Right cardiac atrium (tissue), 5 donors: Measurements from ENCODE around the gene TENM4. TPM values are rescaled to one million over a fixed set of nuclear protein-coding genes. Genes with fewer than 3 reads are reported as not detected.

ENCODE experiments used
- ATAC-seq, 2 donors: fragments of 200-7000 bp; cut with Tn5 transposase; one replicate each; pipeline versions ENCODE4 v1.8.0 to v1.9.1; 2020; ENCODE audit warnings: moderate library complexity in 2 of 2, mild to moderate bottlenecking in 1 of 2
- DNase-seq, 3 donors: peaks; one replicate each; pipeline ENCODE4 v3.0.0-alpha.2; 2020
- H3K27ac ChIP-seq: one replicate; pipeline ENCODE4 v1.5.1; 2013; ENCODE audit warnings: mild to moderate bottlenecking, low read length, control low read depth, moderate library complexity
- H3K27me3 ChIP-seq: one replicate; pipeline ENCODE4 v1.6.1; 2013; ENCODE audit not compliant: control insufficient read depth, insufficient read depth
- H3K4me1 ChIP-seq: one replicate; pipeline ENCODE4 v1.6.1; 2013; ENCODE audit warnings: low read length; ENCODE audit not compliant: control insufficient read depth, insufficient read depth
- H3K4me3 ChIP-seq: one replicate; pipeline ENCODE4 v1.5.1; 2013; ENCODE audit warnings: low read length, control low read depth
- H3K9me3 ChIP-seq: one replicate; pipeline ENCODE4 v1.6.1; 2013; ENCODE audit warnings: low read length; ENCODE audit not compliant: control insufficient read depth
- WGBS: extraction: QIAGEN DNeasy Blood & Tissue Kit; methylation state at CpG from one replicate; pipeline ENCODE4 v1.1.7; 2013; 5-methylcytosine and 5-hydroxymethylcytosine counted together
- intact Hi-C, 4 donors: fragments of 100-400 bp; cut with DNase I; formaldehyde crosslinking; loops; one replicate each; pipeline versions ENCODE4 v1.11.0 to v1.14.0; 2022 to 2023
- polyA plus RNA-seq: library from polyadenylated mRNA; stranded (reverse); fragments of 200-250 nt; gene quantifications from one replicate; pipeline ENCODE4 v1.2.3, GENCODE V29; 2013
- total RNA-seq, 4 donors: library from RNA; stranded (reverse); fragmentation: NEBNext Ultra II Directional; extraction: Animal tissue kit (Norgen Biotek cat#: 25700); gene quantifications; one replicate each; pipeline ENCODE4 v1.2.1, GENCODE V29; 2021
- donor health status: healthy with polysubstance abuse.
- donor health status: DM: no; HTN: yes; CAD: no.
- donor health status: DM: no; HTN: no; CAD: no.
- donor health status: DM: no; HTN: yes; CAD: no; lungs with severe emphysema.
- donor health status: DM: yes; HTN: yes; CAD: no.

Gene TENM4
- total and polyA plus RNA-seq, 5 donors = 0.26 to 2.3 (median 0.71) TPM

- DNase-seq (no peak), ATAC-seq (no peak)
These were observed 620.1 kb downstream of the TENM4 start for GRCh38 chr11:78820741-78821140.

GRCh38 chr11:78818201-78818600 lies 622.6 kb downstream of the TENM4 start:
- Histone ChIP-seq H3K27me3 (no peaks in the 10 kb centered on the region), H3K27ac (no peak overlapping the region), H3K4me3 (no peak overlapping the region), H3K9me3 (no peaks in the 10 kb centered on the region), H3K4me1 (peaks cover 2% of the 10 kb centered on the region)
- intact Hi-C loops = loop anchor here in 2 of 4 donors (10.0 kb wide), 1 partner anchor 173 kb away; no protein-coding TSS in a partner anchor
- 86% methylated on average over 4 of the region's 4 CpGs for WGBS
- ATAC-seq (no peak), DNase-seq (no peak)

More at GRCh38 chr11:78820741-78821140, 620.1 kb downstream of the TENM4 start:
- H3K4me3 ChIP-seq = no peak overlapping the region
- H3K27ac ChIP-seq = no peak overlapping the region
- H3K4me1 ChIP-seq = peaks cover 2% of the 10 kb centered on the region
- 76% methylated on average over 3 of the region's 3 CpGs for WGBS
- H3K27me3 ChIP-seq = no peaks in the 10 kb centered on the region
- intact Hi-C loops = no loop called here
- H3K9me3 ChIP-seq = no peaks in the 10 kb centered on the region

- intact Hi-C loops = loop anchor here in 2 of 4 donors (10.0 kb wide), 1 partner anchor 171 kb away; no protein-coding TSS in a partner anchor
- Histone ChIP-seq H3K4me3 (no peak overlapping the region), H3K27me3 (no peaks in the 10 kb centered on the region), H3K9me3 (no peaks in the 10 kb centered on the region), H3K27ac (no peak overlapping the region), H3K4me1 (no peaks in the 10 kb centered on the region)
- DNase-seq (no peak), ATAC-seq (peak in 1 of 2 donors; percentile 16)
- WGBS = 90% methylated on average over 6 of the region's 6 CpGs
These were observed 625.0 kb downstream of the TENM4 start for GRCh38 chr11:78815831-78816230.

- H3K27ac ChIP-seq = no peak overlapping the region
- WGBS = 73% methylated on average over 6 of the region's 6 CpGs
- no peaks in the 10 kb centered on the region for H3K9me3 ChIP-seq
- ATAC-seq (peak; percentile 52 to 62), DNase-seq (peak in 1 of 3 donors; percentile 44)
- intact Hi-C loops = loop anchor here in 2 of 4 donors (10.0 kb wide), 1 partner anchor 168 kb away; no protein-coding TSS in a partner anchor
- peaks cover 5% of the 10 kb centered on the region for H3K4me1 ChIP-seq
- no peak overlapping the region for H3K4me3 ChIP-seq
- no peaks in the 10 kb centered on the region for H3K27me3 ChIP-seq
These were observed 628.1 kb downstream of the TENM4 start for GRCh38 chr11:78812513-78813293.

- H3K27me3 ChIP-seq = no peaks in the 10 kb centered on the region
- no peak overlapping the region for H3K4me3 ChIP-seq
- peaks cover 5% of the 10 kb centered on the region for H3K4me1 ChIP-seq
- H3K9me3 ChIP-seq = no peaks in the 10 kb centered on the region
- WGBS = 49% methylated on average over 7 of the region's 7 CpGs
- intact Hi-C loops = loop anchor here in 2 of 4 donors (10.0 kb wide), 1 partner anchor 166 kb away; no protein-coding TSS in a partner anchor
- DNase-seq (peak in 2 of 3 donors; percentile 50 to 72), ATAC-seq (peak; percentile 46 to 71)
- peak overlapping the region; percentile 54 for H3K27ac ChIP-seq
These were observed 630.2 kb downstream of the TENM4 start for GRCh38 chr11:78810559-78811009.

GRCh38 chr11:78809931-78810541 lies 630.8 kb downstream of the TENM4 start:
- peak overlapping the region; percentile 54 for H3K27ac ChIP-seq
- intact Hi-C loops = loop anchor here in 2 of 4 donors (10.0 kb wide), 1 partner anchor 165 kb away; no protein-coding TSS in a partner anchor
- no peaks in the 10 kb centered on the region for H3K27me3 ChIP-seq
- H3K9me3 ChIP-seq = no peaks in the 10 kb centered on the region
- peaks cover 5% of the 10 kb centered on the region for H3K4me1 ChIP-seq
- WGBS = 56% methylated on average over 7 of the region's 7 CpGs
- H3K4me3 ChIP-seq = no peak overlapping the region
- DNase-seq (no peak), ATAC-seq (no peak)

- no peak overlapping the region for H3K27ac ChIP-seq
- peaks cover 5% of the 10 kb centered on the region for H3K4me1 ChIP-seq
- DNase-seq = no peak
- no peak overlapping the region for H3K4me3 ChIP-seq
- H3K9me3 ChIP-seq = no peaks in the 10 kb centered on the region
- intact Hi-C loops = no loop called here
- peak in 1 of 2 donors; percentile 27 for ATAC-seq
- WGBS = 59% methylated on average over 4 of the region's 4 CpGs
- H3K27me3 ChIP-seq = no peaks in the 10 kb centered on the region
These were observed 631.9 kb downstream of the TENM4 start for GRCh38 chr11:78808923-78809322.

GRCh38 chr11:78807351-78807750 lies 633.5 kb downstream of the TENM4 start:
- Histone ChIP-seq H3K4me3 (no peak overlapping the region), H3K9me3 (no peaks in the 10 kb centered on the region), H3K4me1 (peaks cover 7% of the 10 kb centered on the region), H3K27me3 (no peaks in the 10 kb centered on the region), H3K27ac (no peak overlapping the region)
- intact Hi-C loops = no loop called here
- WGBS = 95% methylated on average over 2 of the region's 2 CpGs
- DNase-seq (no peak), ATAC-seq (no peak)

- DNase-seq = peak in 2 of 3 donors; percentile 43 to 53
- no peak for ATAC-seq
- Histone ChIP-seq H3K4me3 (no peak overlapping the region), H3K9me3 (no peaks in the 10 kb centered on the region), H3K4me1 (peaks cover 15% of the 10 kb centered on the region), H3K27me3 (no peaks in the 10 kb centered on the region), H3K27ac (no peak overlapping the region)
- intact Hi-C loops = no loop called here
- 41% methylated on average over 2 of the region's 2 CpGs for WGBS
These were observed 634.4 kb downstream of the TENM4 start for GRCh38 chr11:78806214-78807004.

- H3K4me1 ChIP-seq = peaks cover 19% of the 10 kb centered on the region
- H3K27me3 ChIP-seq = no peaks in the 10 kb centered on the region
- WGBS = 91% methylated on average over 9 of the region's 9 CpGs
- ATAC-seq = no peak
- no peak overlapping the region for H3K27ac ChIP-seq
- no peaks in the 10 kb centered on the region for H3K9me3 ChIP-seq
- intact Hi-C loops = no loop called here
- no peak for DNase-seq
- no peak overlapping the region for H3K4me3 ChIP-seq
These were observed 635.8 kb downstream of the TENM4 start for GRCh38 chr11:78804991-78805390.
